ENCODE results near the gene DAB2. TPM values are rescaled to one million over a fixed set of nuclear protein-coding genes. Genes with fewer than 3 reads are reported as not detected.

The DAB2 gene
- total and polyA plus RNA-seq, 2 donors (not counting 1 experiment from before 2014, with no cell fraction given) = 217 to 538 TPM

- no peak overlapping the region for H3K27ac ChIP-seq (ENCODE audit: insufficient read depth, low read length)
- peaks cover 95% of the 10 kb centered on the region for H3K79me2 ChIP-seq (ENCODE audit: control insufficient read depth, insufficient read depth, low read length)
- peaks cover 36% of the 10 kb centered on the region for H3K4me1 ChIP-seq (ENCODE audit: control insufficient read depth, extremely low read depth, insufficient read depth, low read length)
- TF ChIP-seq, protein P1, sequence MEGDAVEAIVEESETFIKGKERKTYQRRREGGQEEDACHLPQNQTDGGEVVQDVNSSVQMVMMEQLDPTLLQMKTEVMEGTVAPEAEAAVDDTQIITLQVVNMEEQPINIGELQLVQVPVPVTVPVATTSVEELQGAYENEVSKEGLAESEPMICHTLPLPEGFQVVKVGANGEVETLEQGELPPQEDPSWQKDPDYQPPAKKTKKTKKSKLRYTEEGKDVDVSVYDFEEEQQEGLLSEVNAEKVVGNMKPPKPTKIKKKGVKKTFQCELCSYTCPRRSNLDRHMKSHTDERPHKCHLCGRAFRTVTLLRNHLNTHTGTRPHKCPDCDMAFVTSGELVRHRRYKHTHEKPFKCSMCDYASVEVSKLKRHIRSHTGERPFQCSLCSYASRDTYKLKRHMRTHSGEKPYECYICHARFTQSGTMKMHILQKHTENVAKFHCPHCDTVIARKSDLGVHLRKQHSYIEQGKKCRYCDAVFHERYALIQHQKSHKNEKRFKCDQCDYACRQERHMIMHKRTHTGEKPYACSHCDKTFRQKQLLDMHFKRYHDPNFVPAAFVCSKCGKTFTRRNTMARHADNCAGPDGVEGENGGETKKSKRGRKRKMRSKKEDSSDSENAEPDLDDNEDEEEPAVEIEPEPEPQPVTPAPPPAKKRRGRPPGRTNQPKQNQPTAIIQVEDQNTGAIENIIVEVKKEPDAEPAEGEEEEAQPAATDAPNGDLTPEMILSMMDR (conservative IDR thresholded peaks at IDR 0.05 in 1 of 2, IDR thresholded peaks at IDR 0.05 in 1 of 2; ENCODE audit: low read depth in 1 of 2, low read length in 2 of 2) = no peak
- no peak for DNase-seq (ENCODE audit: low read depth in 2 of 2)
- peaks cover 9% of the 10 kb centered on the region for H3K36me3 ChIP-seq (ENCODE audit: control insufficient read depth, insufficient read depth, low read length)
- peaks cover 7% of the 10 kb centered on the region for H4K20me1 ChIP-seq (ENCODE audit: control insufficient read depth, extremely low read depth, insufficient read depth, low read length)
- H3K9me3 ChIP-seq (ENCODE audit: control insufficient read depth, insufficient read depth, low read depth, low read length) = no peaks in the 10 kb centered on the region
- H3K4me3 ChIP-seq (replicated peaks in 1 of 4; ENCODE audit: control extremely low read depth in 1 of 4, insufficient read depth in 1 of 4, low read depth in 3 of 4, low read length in 4 of 4) = no peak overlapping the region
- H2AFZ ChIP-seq (ENCODE audit: low read length) = no peak overlapping the region
- H3K4me2 ChIP-seq (ENCODE audit: extremely low read depth, insufficient read depth, low read length) = no peak overlapping the region
- H3K27me3 ChIP-seq (ENCODE audit: control insufficient read depth, insufficient read depth, low read length) = no peaks in the 10 kb centered on the region
- H3K9ac ChIP-seq (ENCODE audit: insufficient read depth, low read length) = no peak overlapping the region
Measured at GRCh38 chr5:39415201-39415600, 9.6 kb downstream of the DAB2 start.

DNA sequence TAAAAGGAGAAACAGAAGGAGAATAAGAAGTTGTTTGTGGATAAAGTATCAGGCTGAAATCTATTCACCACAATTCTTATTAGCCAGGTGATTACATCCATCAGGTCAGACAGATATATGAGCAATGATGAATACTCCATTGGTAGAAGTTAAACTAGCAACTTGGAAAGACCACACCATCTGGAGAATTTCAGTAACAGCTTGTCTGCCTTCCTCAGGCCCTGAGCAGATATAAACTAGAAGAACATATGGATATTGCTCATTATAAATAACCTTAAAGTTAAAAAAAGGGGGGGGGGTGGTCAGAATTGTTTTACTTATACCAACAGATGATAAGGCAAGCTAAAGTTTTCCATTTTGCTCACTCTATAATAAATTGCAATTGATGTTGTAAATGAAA, 10.4 kb downstream of the DAB2 start:
- H3K4me1 ChIP-seq (ENCODE audit: control insufficient read depth, extremely low read depth, insufficient read depth, low read length) = peaks cover 36% of the 10 kb centered on the region
- H3K27ac ChIP-seq (ENCODE audit: insufficient read depth, low read length) = no peak overlapping the region
- H4K20me1 ChIP-seq (ENCODE audit: control insufficient read depth, extremely low read depth, insufficient read depth, low read length) = peaks cover 7% of the 10 kb centered on the region
- H3K4me3 ChIP-seq (replicated peaks in 1 of 4; ENCODE audit: control extremely low read depth in 1 of 4, insufficient read depth in 1 of 4, low read depth in 3 of 4, low read length in 4 of 4) = no peak overlapping the region
- peaks cover 7% of the 10 kb centered on the region for H3K36me3 ChIP-seq (ENCODE audit: control insufficient read depth, insufficient read depth, low read length)
- H3K4me2 ChIP-seq (ENCODE audit: extremely low read depth, insufficient read depth, low read length) = no peak overlapping the region
- no peak overlapping the region for H2AFZ ChIP-seq (ENCODE audit: low read length)
- H3K27me3 ChIP-seq (ENCODE audit: control insufficient read depth, insufficient read depth, low read length) = no peaks in the 10 kb centered on the region
- no peak for TF ChIP-seq EZH2 (IDR thresholded peaks at IDR 0.05; ENCODE audit: low read length, missing control alignments)
- TF ChIP-seq, protein P1 (conservative IDR thresholded peaks at IDR 0.05 in 1 of 2, IDR thresholded peaks at IDR 0.05 in 1 of 2; ENCODE audit: low read depth in 1 of 2, low read length in 2 of 2) = no peak
- no peaks in the 10 kb centered on the region for H3K9me3 ChIP-seq (ENCODE audit: control insufficient read depth, insufficient read depth, low read depth, low read length)
- no peak overlapping the region for H3K9ac ChIP-seq (ENCODE audit: insufficient read depth, low read length)
- H3K79me2 ChIP-seq (ENCODE audit: control insufficient read depth, insufficient read depth, low read length) = peaks cover 95% of the 10 kb centered on the region
- DNase-seq (ENCODE audit: low read depth in 2 of 2) = peak in 1 of 2 donors; percentile 59

DNA sequence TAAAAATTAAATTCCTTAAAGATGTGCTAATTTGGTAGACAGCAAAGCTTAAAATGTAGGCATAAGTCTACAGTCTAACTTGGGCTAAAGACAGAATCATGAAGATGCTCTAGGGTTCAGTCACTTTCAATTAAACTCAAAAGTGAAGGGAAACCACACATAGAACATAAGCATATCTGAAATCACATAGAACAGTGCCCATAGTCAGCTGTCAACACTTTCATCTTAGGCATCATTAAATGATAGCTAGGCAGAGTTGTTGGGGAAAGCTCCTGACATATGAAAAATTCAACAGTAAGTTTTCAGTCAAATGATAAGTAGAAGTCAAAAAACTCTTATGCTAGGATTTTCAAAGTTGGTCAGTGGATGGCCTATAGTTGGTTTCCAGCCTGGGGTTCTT, 11.0 kb downstream of the DAB2 start:
- Histone ChIP-seq H4K20me1 (ENCODE audit: control insufficient read depth, extremely low read depth, insufficient read depth, low read length) (peaks cover 11% of the 10 kb centered on the region), H3K79me2 (ENCODE audit: control insufficient read depth, insufficient read depth, low read length) (peaks cover 95% of the 10 kb centered on the region), H3K4me1 (ENCODE audit: control insufficient read depth, extremely low read depth, insufficient read depth, low read length) (peaks cover 37% of the 10 kb centered on the region), H3K4me2 (ENCODE audit: extremely low read depth, insufficient read depth, low read length) (no peak overlapping the region), H3K4me3 (replicated peaks in 1 of 4; ENCODE audit: control extremely low read depth in 1 of 4, insufficient read depth in 1 of 4, low read depth in 3 of 4, low read length in 4 of 4) (no peak overlapping the region), H3K27ac (ENCODE audit: insufficient read depth, low read length) (no peak overlapping the region), H3K36me3 (ENCODE audit: control insufficient read depth, insufficient read depth, low read length) (peaks cover 7% of the 10 kb centered on the region), H3K9me3 (ENCODE audit: control insufficient read depth, insufficient read depth, low read depth, low read length) (no peaks in the 10 kb centered on the region), H3K27me3 (ENCODE audit: control insufficient read depth, insufficient read depth, low read length) (no peaks in the 10 kb centered on the region), H2AFZ (ENCODE audit: low read length) (no peak overlapping the region), H3K9ac (ENCODE audit: insufficient read depth, low read length) (no peak overlapping the region)
- no peak for DNase-seq (ENCODE audit: low read depth in 2 of 2)
- TF ChIP-seq EZH2 (IDR thresholded peaks at IDR 0.05; ENCODE audit: low read length, missing control alignments) = no peak
- TF ChIP-seq, protein P1 (conservative IDR thresholded peaks at IDR 0.05 in 1 of 2, IDR thresholded peaks at IDR 0.05 in 1 of 2; ENCODE audit: low read depth in 1 of 2, low read length in 2 of 2) = no peak

Measured in fibroblast of lung (primary cell).